GDM1 (cell line): Measurements from ENCODE around the gene ANXA11.

ENCODE experiments used
- DNase-seq: peaks from one replicate; lab custom pipeline; 2025; lab: John Stamatoyannopoulos, UW

Gene ANXA11

DNA sequence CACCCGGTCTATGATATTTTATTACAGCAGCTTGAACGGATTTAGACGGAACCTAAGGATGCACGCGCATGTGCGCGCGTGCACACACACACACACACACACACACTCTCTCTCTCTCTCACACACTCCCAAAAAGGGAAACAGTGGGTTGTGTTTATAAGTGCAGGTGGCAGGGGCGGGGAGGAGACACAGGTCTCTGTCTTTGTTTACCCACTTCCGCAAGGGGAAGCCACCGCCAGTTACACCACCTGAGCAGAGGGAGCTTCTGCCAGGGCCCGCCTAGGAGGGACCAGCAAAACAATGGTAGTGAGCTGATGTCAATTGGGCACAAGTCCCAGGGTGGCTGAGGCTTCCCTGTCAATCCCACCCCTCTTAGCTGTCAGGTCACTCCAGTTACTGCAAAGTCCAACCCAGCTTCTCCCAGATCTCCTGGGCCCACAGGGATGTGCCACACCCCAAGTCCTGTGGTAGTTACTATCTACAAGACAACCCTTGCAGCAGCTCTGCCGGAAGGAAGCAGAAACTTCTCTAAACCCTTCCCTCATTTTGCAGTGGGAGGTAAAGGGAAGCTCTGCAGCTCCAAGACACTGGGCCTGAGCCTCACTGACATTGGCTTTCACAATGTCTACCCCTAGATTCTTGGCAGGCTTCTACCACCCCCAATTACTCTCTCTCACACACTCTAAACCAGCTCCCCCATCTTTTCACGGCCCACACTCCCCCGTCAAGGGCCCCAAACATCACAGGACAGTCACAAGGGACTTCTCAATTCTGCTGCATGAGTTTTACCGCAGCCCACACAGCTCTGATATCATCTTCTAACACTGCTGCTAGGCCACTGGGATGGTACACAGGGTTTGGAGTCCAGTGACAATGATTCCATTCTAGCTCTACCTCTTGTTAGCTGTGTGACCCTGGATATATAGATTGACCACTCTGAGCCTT is 17.6 kb downstream of the ANXA11 start:
- DNase-seq: peak; percentile 41

DNA sequence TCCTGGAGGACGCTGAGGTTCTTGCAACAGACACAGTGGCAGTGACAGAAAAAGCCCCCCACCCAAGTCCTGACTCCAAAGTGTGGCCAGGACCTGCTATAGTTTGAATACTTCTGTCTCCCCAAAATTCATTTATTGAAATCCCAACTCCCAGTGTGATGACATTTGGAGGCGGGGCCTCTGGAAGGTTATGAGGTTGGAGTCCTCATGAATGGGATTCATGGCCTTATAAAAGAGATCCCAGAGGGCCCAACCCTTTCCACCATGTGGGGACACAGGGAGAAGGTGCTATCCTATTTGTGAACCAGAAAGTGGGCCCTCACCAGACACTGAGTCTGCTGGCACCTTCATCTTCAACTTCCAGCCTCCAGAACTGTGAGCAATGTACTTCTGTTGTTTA is 18.3 kb downstream of the ANXA11 start:
- DNase-seq: no peak

DNA sequence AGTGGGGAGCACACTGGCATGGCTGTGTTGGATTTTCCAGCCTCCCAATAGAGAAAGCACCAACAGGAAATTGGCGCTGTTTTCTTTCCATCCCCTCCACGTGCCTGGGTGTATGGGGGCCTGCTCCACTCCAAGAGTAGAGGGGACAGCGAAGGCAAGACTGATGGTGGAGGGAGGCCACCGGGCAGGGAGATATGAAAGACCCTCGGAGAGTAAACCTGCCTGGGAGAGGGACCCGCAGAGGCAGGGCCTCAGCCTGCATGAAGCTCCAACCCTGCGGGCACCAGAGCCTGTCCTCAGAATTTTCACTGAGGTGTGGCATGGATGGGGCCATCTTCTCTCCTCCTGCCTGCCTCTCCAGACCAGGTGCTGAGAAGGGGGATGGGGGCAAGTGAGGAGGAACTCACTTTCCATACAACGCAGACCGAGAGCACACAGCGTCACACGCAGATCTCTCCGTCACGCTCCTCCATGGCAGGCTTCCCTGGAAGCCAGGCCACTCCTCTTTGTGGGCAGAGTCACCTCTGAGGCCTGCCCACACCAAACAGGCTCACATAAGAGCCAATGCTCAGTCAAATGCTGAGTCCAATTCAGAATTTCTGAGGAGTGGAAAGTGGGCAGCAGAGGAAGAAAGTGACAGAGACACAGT is 18.8 kb downstream of the ANXA11 start:
- no peak for DNase-seq

DNA sequence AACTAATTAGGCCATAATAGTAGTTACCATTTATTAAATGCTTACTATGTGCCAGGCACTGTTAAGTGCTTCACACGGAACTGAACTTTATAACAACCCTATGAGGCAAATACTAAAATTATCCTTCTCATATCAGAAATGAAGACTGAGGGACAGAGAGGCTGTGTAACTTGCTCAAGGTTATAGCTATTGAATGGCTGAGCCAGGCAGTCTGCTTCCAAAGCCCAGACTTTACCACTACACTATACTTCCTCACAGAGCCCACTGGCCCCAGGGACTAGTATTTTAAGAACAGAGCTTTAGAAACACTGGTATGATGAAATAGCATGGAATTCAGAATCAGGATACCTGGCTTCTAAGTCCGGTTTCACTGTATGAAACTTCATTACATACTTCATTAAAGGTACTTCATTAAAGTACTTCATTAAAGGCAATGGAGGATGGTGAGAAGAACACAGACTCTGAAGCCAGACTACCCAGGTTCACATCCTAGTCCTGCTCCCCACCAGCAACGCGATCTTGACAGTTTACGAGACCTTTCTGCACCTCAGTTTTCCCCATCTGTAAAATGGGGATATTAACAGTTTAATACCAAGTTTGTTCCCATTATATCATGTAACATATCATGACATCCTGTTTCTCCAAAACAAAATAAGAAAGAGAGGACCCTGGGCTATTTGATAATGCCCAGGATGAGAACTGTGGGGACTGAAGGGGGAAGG is 19.6 kb downstream of the ANXA11 start:
- DNase-seq: no peak

DNA sequence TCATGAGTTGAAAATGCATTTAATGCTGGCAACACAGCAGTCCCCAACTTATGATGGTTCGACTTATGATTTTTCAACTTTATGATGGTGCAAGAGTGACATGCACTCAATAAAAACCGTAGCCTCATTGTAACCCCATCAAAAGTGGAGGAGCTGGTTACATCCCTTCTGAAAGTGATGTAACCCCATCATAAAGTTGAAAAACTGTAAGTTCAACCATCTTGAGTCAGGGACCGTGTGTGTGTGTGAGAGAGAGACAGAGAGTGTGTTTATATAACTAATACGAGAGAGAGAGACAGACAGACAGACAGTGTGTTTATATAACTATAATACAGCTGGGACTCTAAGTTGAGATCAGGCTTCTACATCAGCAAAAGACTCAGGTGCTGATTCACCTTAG is 21.0 kb downstream of the ANXA11 start:
- DNase-seq: no peak

DNA sequence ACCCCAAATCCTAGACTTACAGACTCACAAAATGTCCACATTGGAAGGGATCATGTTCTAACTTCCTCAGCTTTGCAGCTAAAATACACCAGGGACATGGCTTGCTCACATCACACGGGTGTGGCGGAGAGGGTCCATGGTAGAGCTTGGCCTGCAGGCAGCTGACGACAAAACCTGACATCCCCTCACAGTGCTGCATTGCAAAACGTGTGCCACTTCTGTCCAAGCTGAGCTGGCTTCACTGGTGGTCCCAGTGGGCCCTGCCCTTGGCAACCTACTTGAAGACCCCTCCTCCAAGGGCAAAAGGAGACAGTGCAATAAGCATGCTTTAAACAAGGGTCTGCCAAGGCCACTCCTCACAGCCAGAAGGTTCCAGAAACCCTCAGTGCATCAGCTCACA is 21.9 kb downstream of the ANXA11 start:
- no peak for DNase-seq

DNA sequence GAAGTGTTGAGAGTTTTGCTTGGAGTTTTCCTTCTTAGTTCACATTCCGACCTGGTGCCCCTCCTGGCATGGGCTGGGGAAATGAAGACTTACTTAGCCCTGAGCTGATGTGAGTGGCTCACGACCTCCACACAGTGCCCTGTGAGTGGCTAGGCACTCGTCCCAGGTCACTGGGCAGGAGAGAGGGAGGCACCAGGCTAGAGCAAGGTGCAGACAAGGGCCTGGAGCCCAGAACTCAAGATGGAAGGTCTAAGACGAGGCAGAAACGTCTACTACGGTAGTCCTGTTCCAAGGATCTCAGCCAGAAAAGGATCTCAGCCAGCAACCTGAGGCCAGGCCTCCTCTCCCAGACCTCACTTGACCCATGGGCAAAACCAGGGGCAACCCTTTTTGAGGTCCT is 22.4 kb downstream of the ANXA11 start:
- DNase-seq: no peak

DNA sequence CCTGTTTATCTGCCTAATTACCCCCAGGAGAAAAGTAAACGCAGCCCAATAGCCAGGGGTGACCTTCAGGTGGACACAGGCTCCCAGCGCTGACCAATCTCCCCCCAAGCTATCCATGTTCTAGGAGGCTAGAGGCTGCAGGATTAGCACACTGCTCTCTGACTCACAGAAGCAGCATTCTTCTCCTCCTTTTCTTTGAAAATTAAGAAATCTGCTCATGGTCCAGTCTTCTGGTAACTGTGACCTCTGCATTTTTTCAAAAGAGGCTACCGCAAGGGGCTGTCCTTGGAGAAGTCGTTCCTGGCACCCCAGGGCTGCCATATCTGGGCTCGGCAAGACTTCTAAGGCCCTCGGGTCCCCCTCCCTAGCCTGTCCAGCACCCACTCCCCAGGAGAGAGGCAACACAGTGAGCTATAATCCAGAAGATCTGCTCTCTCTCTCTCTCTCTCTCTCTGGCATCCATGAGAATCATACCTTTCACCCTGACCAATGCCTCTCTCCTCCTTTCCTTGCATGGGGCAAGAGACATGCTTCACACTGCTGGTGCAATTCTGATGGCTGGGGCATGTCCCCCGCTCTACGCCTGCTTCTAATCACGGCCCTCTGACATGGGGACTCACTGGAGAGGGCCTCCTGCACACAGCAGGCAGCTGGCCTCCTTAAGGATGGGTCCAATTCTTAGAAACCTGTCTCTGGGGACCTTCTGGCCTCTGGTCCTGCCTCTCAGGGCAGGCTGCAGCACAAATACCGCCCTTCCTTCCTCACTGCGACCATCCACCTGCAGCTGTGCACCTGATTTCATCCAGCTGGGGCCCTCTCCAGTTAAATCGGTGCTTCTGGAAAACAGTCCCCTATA is 27.3 kb downstream of the ANXA11 start:
- DNase-seq: no peak

DNA sequence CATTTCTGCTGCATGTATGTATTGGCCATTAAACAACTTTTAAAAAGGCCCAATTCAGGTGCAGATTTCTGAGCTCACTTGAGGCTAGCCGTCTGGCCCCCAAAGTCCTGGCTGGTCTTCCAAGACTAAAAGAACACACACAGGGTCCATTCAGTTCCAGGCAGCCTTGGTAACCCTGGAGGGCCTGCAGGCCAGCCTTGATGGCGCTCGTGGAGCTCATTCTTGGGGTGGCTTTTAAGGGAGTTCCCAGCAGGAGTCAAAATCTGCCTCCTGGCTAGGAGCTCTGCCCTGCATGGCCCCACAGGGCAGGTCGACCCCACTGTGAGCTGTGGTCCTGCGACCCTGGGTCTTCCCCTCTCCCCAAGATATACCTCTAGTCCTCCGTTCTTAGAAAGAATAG is 28.8 kb downstream of the ANXA11 start:
- DNase-seq: no peak

DNA sequence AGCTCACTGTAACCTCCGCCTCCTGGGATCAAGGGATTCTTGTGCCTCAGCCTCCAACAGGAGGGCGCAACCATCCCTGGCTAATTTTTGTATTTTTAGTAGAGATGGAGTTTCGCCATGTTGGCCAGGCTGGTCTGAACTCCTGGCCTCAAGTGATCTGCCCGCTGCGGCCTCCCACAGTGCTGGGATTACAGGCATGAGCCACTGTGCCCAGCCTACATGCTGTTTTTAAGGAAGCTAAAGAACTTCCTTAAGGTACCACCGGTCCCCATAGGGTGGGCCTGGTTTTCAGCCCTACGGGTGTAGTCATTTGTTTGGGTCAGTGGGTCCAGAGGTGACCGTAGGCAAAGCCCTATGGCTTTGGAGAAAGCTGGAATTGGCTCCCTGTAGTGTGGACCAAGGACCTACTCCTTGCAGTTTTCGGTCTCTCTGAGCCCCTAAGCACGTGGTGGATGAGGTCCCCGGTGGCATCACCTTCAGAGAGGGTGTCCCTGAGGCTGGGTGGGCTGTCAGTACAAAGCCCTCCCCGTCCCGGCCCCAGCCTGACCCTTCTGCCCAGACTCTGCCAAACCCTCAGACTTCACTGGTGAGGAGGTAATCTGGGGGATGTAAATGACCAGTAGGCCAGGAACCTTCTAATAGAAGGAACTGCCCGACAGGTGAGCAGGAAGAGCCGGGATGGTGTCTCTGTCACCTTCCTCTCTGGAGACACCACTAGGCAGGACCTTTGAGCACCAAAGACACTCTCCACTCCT is 30.5 kb downstream of the ANXA11 start:
- DNase-seq: no peak

DNA sequence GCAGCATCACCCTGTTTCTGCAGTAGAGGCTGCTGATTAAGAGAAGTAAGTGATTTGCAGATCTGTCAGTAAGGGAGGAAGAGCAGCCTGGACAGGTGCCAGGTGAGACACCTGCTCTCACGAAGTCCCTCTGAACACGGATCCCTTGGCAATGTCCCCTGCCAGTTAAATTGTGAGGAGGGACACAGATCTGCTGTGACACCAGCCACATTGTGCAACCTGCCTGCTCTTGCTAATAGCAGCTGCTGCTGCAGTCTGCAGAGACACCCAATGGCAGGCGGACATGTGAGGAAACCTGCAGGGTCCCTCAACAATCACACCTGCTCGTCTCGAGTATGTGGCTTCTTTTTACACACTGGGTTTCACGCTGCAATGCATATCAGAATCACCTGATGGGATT is 31.9 kb downstream of the ANXA11 start:
- DNase-seq: no peak

DNA sequence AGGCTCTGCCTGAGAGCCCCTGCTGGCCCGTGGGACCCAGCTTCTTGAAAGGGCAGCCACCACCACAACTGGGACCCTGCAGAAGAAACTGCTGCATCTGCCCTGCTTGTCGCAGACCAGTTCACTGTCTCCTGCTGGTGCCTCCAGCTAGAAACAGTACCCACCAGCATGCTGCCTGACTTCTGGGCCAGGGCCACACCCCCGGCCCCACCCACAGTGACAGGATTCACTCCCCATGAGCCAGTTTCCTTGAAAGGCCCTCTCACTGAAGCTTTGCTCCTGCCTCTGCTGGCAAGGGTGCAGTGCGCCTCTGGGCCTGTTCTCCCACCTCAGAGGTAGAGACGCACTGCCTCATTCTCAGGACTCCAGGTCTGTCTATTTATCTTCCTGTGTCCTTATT is 32.4 kb downstream of the ANXA11 start:
- DNase-seq: no peak

DNA sequence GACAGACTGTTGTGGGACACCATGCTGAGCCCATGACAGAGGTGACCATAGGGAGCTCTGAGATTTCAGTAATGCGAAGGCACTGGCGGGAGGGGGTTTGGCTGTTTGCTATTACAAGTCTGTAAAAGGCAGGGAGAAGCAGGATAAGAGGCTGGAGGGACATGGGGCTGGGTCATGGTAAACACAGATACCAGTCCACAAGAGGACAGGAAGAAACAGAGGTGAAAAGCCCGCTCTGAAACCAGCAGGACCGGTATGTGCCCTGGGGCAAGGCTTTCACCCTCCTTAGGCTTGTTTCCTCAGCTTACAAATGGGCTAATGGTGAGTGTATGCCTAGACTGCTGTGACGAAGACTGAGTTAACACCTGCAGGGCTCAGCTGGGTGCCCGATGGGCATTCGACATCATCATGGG is 34.1 kb downstream of the ANXA11 start:
- no peak for DNase-seq

DNA sequence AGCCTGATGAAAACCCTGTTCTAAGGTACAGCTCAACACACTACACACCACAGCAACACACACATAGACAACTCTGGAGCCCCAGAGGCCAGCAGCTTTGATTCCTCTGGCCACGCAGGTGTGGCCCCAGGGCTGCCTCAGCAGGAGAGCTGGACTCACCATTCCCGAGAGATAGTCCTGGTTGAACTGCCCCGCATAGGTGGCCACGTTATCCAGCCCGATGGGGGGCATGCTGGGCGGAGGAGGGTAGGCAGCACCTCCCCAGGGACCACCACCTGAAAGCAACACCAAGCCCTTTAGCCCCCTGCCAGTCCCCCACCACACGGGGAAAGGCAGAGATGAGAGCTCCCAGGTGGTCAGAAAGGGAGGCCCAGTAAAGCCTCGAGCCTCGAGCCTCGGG is 34.7 kb downstream of the ANXA11 start:
- DNase-seq: no peak

DNA sequence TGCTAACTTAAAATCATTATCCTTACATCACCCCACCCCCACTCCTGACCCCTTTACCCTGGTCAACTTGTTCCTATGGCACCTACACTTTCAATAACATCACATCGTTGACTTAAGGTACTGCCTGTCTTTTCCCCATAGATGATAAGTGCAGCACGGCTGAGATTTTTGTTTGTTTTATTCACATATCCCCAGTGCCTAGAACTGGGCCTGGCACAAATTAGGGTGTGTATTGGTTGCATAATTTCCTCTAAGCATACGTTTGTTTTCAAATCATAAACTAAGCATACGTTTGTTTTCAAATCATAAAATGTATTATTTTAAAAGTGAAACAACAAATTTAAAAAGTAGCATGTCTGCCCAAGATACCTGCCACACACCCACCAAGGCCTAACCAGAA is 35.3 kb downstream of the ANXA11 start:
- DNase-seq: no peak

DNA sequence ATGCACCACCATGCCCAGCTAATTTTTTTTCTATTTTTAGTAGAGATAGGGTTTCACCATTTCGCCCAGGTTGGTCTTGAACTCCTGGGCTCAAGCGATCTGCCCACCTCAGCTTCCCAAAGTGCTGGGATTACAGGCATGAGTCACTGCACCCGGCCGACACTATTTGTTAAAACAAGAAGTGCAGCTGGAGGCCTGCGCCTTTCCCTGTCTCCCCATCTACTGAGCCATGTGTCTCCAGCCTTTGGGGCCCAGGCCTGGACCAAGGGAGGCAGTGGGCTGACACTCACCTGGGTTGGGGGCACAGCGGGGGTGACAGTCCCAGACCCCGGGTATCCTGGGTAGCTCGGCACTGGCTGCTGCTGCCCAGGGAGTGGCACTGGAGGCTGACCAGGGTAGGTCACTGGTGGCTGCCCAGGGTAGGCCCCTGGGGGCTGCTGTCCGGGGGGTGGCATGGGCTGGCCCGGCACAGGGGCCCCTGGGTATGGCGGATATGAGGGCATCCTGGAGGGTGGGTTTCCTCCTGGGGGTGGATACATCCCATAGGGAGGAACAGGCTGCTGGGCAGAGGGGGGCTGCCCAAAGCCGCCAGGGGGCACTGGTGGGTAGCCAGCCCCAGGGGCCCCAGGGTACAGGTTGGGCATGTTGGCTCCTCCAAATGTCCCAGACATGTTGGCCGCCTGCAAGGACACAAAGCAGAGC is 36.5 kb downstream of the ANXA11 start:
- no peak for DNase-seq

DNA sequence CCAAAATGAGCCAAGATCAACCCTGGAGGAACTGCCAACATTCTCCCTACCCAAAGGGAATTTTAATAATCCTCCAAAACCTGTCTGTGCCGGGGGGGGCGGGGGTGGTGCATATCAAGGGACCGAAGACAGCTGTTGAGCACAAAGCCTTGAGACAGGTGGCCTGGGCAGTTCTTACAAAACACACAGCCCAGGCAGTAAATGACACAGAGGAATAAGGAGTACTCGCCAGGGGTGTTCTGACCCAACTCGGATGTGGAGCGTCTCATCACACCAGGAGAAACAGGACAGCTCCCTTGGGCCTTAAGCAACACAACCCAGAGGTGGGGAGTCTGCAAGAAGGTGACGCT is 37.2 kb downstream of the ANXA11 start:
- DNase-seq: no peak

DNA sequence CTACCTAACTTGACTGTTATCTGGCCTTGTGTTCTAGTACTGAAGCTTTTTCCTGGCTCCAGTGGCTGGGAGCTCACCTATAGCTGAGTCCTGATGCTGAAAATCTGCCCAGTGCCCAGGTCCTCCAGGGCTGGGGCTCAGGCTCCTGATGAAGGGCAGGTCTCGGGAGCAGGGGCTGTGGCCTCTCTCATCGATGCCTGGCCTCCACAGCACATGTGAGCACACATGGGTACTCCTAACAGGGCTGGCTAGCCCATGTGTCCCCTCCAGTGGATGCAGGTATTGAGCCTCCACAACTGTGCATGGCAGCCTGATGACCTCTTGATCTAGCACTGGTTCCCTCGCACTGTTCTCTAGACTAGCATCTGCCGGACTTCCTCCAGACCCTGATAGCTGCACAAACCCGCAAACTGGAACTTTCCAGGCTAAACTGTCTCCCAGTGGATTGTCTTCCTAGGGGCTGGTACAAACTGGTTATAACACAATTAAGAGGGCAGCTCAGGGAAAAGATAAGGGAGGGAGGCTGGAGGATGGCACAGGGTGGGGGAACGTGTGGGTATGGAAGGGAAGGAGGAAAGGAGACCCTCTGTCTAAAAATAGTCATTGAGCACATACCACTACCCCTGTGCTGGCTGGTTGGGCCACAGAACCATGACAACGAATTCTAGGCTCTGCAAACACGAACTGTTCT is 37.7 kb downstream of the ANXA11 start:
- DNase-seq: no peak

DNA sequence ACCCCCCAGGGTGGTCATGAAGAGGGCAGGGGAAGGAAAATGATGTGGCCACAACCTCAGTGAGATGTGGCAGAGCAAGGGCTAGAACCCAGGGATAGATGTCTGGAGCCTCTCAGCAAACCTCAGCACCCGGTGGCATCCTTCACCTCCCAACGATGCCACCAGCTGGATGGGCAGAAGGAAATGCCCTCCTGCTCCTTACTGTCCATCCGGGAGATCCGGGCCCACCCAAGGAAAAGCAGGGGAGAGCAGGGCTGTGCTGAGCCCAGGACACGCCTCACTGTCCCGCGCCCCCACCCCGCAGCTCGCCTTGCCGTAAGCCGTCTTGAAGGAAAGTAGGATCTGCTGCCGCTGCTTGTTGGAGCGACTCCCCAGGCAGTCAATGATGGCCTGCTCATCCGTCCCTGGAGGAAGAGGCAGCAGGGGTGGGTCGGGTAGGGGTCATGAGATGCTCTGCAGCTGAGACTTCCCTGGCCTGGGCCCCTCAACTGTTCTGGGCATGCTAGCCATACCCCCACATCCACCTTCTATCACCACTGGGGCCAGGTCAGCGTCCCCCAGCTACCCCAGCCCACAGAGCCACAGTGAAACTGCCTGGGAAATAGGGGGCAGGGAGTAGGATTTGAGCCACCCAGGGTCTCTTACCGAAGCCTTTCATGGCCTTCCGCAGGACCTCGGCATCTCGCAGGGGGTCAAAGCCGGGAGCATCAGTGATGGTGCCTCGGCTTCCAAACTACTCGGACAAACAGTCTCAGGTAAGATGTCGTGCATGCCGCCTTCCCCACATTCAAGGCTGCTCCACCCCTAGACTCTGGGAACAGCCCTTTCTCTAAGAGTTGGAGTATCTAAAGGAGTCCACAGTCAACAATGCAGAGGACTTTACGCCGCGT is 38.5 kb downstream of the ANXA11 start:
- DNase-seq: no peak
